HG03558 (cell line): ENCODE data around the gene MRPS15.

Experiments used
- ATAC-seq: cut with Tn5 transposase; IDR thresholded peaks from one replicate; pipeline ENCODE4 v1.9.1; 2021; ENCODE audit warnings: moderate number of reproducible peaks; ENCODE audit not compliant: unreplicated experiment; ENCODE audit errors: extremely low read depth

Gene MRPS15

DNA sequence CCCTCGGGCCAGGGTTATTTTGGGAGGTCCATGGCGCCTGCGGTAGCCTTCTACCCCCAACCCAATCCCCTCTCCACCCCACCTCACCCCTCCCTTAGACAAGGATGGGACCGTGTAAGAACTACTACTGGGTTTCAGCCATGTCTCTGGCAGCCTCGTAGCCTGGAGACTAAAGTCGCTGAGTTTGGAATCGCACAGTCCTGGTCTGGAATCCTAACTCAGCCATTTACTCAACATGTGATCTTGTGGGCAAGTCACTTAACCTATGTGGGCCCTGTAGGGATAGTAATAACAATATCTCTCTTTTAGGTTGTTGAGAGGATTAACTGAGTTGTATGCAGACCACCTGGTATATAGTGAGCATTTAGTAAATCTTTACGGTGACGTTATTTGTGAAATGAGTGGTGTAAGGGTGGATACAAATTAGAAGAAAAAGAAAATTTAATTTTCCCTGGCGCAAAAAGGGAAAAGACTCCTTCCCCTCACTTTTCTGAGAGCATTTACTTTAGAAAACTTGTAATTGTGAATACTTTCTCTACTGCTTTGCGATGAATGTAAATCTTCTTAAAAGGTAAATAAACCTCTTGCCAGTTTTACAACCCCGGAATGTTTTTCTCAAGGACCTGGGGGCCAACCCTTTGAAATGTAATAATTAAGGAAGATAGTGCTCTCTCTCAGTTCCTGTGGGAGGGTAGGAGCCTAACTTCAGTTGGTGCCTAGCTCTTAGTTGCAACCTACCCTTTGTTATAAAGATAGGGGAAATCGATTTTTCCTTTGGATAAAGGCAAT is 615 bp upstream of the MRPS15 start:
- no peak for ATAC-seq

GRCh38 chr1:36463463-36463802 is 751 bp downstream of the MRPS15 start:
- no peak for ATAC-seq

GRCh38 chr1:36458910-36459309 is 5.3 kb downstream of the MRPS15 start:
- ATAC-seq: no peak

DNA sequence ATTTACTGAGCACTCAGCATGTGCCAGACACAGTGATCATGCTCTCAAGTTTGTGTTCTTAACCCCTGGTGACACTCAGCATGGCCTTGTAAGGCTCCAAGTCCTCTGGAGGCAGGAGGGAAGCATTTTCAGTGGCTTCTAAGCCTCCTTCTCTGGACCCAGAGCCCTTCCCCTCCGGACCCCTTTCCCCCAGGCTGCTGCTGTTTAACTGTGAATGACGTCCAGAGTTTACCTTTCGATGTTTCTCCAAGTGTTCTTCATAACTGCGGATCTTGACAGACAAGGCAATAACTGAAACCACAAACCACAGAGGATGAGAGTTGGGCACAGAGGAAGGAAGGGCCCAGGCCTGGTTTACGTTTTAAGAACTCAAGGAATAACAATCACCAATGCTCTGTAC is 6.5 kb downstream of the MRPS15 start:
- no peak for ATAC-seq

DNA sequence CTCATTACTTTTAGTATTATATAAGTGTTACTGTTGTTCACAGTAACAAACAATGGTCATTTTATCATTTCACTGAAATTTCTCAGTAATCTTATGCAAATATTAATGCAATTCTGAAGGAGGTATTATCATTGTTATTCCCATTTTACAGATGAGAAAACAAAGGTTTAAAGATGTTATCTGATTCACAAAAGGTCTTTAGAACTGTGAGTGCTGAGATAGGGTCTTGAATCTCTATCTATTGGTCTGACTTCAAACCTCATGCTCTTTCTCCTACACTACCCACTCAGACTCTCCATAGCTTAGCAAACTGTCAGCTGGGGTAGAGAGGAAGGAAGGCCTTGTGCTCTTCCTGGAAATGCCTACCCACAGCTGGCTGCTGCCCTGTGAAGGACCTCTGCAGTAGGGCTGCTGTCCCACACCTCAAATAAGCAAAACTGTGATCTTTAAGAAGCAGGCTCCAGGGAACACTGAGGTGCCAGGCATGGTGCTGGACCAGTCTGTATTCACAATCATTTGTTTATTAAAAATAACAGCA is 7.7 kb downstream of the MRPS15 start:
- no peak for ATAC-seq

GRCh38 chr1:36455386-36455785 is 8.8 kb downstream of the MRPS15 start:
- ATAC-seq: no peak

DNA sequence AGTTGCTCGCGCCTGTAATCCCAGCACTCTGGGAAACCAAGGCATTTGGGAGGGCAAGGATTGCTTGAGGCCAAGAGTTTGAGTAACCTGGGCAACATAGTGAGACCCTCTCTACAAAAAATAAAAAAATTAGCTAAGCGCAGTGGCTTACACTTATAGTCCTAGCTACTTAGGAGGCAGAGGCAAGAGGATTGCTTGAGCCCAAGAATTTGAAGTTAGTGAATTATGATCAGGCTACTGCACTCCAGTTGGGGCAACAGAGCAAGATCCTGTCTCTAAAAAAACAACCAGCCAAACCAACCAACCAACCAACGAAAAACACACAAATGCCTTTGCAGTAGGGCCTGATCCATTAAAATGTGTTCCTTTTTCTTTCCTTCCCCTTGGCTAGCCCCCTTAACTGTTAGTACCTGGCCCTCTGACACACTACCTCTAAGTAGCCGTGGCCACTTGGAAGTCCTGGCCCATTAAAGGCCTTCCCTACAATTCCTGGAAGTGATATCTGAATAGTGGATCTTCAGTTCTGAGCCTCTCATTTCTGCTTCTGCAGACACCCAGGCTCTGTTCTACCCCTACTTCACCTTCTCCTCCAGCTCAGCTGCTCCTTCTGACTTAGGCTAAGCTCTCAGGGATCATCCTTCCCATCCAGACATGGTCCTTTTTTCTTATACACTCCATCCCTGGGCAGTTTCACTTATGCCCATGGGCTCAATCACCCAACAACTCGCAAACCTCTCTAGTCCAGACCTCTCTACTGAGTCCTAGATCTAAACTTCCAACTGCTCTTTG is 10.4 kb downstream of the MRPS15 start:
- ATAC-seq: no peak

DNA sequence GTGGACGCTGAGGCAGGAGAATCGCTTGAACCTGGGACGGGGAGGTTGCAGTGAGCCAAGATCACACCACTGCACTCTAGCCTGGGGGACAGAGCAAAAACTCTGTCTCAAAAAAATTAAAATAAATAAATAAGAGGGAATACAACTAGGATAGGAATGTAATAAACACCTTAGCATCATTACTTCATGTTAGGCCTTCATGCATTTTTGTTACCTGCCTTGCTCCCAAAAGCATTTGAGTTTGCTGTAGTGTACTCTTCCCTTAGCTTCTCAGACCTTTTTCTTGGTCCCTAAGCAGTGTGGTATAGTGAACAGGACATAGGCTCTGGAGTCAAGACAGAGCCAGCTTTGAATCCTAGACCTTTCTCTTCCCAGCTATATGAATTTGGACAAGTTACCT is 11.1 kb downstream of the MRPS15 start:
- ATAC-seq: no peak

- no peak for ATAC-seq
These were observed 13.3 kb downstream of the MRPS15 start for GRCh38 chr1:36450919-36451305.

- peak; percentile 86 for ATAC-seq
These were observed 13.8 kb downstream of the MRPS15 start, which contains the start of gene OSCP1 for GRCh38 chr1:36450270-36450918. Gene OSCP1, minus strand, starts transcription at chr1:36450451. Its CDS starts 82 bp downstream, at chr1:36450369.

DNA sequence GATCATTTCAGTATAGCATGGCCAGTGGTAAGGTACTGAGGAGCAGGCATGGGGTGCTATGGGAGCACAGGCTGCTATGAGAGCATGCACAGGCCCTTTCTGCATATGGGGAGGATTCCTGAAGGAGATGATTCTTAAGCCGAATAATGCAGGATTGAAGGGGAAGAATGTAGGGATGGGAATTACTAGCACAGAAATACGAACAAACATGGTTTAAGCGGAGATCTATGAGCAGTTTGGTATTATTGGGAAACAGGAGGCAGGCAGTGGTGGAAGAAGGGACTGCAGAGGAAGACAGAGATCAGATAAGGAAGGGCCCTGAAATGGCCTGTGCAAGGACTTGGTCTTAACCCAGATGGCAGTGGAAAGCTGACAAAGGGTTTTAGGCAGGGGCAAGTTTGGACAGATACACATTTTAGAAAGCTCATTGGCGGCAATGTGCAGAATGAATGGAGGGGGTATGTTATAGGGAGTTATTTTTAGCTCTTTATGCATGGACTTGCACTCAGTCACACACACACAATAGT is 15.6 kb downstream of the MRPS15 start:
- no peak for ATAC-seq

- no peak for ATAC-seq
These were observed 16.7 kb downstream of the MRPS15 start for GRCh38 chr1:36447450-36447849.

GRCh38 chr1:36446746-36447145 is 17.4 kb downstream of the MRPS15 start:
- ATAC-seq: no peak

- ATAC-seq: no peak
These were observed 17.9 kb downstream of the MRPS15 start for GRCh38 chr1:36446271-36446670.

- no peak for ATAC-seq
These were observed 20.9 kb downstream of the MRPS15 start for GRCh38 chr1:36443297-36443696.

GRCh38 chr1:36442337-36442736 is 21.8 kb downstream of the MRPS15 start:
- ATAC-seq: no peak

GRCh38 chr1:36440646-36441045 is 23.5 kb downstream of the MRPS15 start:
- no peak for ATAC-seq

DNA sequence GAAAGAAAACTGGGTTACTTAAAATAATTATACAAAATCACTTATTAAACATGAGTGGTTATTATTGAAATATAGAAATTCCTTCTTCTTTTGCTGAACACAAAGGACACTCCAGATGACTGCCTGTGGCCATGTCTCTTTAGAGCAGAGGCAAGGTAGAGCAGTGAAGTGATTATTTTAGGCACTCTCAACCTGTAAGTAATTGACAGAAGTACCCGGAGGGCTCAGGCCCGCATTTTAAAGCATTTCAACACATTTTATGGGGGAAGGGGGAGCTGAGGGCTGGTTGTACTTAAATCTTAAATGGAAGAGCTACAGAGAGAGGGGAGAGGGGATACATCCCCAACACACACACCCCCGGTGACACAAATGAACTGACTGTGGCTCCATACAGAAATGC is 24.1 kb downstream of the MRPS15 start:
- no peak for ATAC-seq

DNA sequence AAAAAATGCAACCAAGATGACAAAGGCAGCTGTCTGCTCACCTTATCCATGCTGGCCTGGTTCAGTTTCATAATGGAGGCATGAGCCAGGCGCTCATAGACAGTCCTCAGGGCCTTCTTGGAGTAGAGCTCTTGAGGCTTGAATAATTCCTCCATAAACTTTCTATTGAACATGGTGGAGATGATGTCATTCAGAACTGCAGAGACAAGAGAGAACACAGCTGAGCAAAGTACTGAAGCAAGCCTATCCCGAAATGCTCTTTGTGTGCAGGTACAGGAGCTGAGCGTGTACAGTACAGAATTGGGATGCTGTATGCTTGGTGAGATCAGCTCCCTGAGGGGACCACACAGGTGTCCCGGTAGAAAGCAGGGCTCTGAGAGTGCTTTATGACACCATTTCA is 25.5 kb downstream of the MRPS15 start:
- no peak for ATAC-seq

- no peak for ATAC-seq
These were observed 27.4 kb downstream of the MRPS15 start for GRCh38 chr1:36436821-36437220.

- no peak for ATAC-seq
These were observed 31.1 kb downstream of the MRPS15 start for GRCh38 chr1:36433102-36433501.
